GM19324 (cell line): ENCODE data around the gene PIK3C2B.
"Not testable (repeated sequence)": the region's sequence is repeated elsewhere in the genome, so short reads cannot be mapped to it uniquely, and the experiment has no call there.

Source experiments
- ATAC-seq: cut with Tn5 transposase; IDR thresholded peaks from one replicate; pipeline ENCODE4 v1.9.1; 2021; ENCODE audit warnings: mild to moderate bottlenecking, moderate library complexity; ENCODE audit not compliant: unreplicated experiment, low FRiP score

The PIK3C2B gene

GRCh38 chr1:204509186-204509635, 14.6 kb upstream of the PIK3C2B start:
- no peak for ATAC-seq

GRCh38 chr1:204507317-204508105, 12.9 kb upstream of the PIK3C2B start:
- peak; percentile 4 for ATAC-seq

- peak; percentile 63 for ATAC-seq
These were observed 12.3 kb upstream of the PIK3C2B start for GRCh38 chr1:204506969-204507316.

GRCh38 chr1:204506201-204506968, 11.8 kb upstream of the PIK3C2B start:
- peak; percentile 77 for ATAC-seq

DNA sequence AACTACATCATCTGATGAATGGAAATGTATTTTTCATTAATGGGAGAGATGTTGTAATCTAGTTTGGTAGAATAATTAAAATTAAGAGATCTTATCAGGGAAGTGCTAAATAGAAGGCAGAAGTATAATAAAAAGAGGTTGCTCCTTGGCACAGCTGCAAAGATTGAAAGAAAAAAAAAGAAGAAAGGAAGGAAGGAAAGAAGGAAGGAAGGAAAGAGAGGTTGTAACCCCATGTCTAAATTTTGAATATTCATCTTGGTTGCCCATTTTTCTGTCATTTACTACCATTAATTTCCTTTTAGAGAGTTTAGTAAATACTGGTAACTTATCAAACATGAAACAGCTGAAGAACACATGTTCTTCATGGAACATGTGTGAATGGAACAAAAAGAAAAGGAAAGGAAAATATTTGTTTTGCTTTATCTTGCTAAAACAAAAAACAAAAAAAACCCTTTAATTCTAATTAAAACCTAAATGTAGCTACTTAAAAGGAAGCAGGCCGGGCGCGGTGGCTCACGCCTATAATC, 11.1 kb upstream of the PIK3C2B start:
- no peak for ATAC-seq

- no peak for ATAC-seq
These were observed 9.4 kb upstream of the PIK3C2B start for GRCh38 chr1:204503913-204504519.

DNA sequence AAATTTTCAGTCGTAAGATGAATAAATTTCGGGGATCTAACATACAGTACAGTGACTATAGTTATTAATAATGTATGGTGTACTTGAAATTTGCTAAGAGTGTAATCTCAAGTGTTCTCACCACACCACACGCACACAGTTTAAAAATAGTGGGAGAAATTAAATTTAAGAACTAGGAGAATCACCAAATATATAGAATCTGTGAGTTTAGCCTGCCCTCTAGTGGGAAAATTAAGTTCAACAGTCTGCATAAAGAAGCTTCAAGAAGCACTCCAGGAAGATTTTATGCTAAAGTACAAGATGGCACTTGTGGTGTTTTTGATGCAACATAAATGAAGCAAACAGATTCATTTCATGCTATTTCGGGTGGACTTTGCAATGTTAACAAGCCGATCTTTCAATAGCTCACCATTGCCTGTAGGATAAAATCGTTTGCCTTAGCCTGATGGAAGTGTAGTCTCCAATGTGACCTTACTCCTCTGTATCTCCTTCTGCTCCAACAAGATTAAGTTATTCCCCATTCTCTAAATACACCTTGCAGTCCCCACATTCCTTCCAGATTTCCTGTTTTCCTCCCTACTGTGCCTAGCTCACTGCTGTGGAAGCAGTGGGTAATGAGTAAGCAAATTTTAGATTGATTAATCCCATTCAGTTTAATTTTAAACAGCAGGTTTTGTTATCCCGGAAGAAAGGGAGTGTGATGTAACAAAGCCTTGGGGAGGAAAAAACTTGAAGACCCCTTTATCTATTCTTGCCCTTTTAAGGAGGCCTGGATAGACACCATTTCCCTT, 8.7 kb upstream of the PIK3C2B start:
- no peak for ATAC-seq

GRCh38 chr1:204502241-204502640, 7.6 kb upstream of the PIK3C2B start:
- ATAC-seq, result no peak

DNA sequence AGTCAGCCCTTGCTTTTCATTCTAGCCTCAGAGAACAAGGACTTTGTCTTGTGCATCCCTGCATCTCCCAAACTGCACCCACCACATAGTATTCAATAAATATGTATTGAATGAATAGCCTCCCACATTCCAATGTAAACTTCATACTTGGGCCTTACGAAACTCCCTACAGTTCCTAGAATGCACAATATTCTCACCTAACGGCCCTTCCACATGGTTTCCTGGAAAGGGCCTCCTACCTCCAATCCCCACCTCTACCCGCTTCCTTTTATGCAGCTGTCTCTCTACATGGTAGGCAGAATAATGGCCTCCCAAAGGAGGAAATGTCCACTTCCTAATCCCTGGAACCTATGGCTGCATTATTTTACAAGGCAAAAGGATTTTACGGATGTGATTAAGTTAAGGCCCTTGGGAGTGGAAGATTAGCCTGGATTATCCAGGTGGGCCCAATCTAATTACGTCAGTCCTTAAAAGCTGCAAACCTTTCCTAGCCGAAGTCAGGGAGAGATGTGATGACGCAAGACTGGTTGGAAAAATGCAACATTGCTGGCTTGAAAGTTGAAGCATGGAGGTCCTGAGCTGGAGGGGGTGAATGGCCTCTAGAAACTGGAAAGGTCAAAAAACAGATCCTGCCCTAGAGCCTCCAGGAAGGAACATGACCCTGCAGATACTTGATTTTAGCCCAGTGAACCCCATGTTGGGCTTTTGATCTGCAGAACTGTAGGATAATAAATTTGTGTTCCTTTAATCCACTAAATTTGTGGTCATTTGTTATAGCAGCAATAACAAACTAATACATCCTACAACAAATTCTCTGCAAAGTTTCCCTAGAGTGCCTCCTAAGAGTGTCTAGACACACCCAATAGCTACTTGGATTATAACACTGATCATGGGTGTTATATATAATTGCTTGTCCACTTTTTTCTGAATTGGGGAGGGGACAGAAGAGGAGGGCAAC, 5.2 kb upstream of the PIK3C2B start:
- ATAC-seq, result no peak

DNA sequence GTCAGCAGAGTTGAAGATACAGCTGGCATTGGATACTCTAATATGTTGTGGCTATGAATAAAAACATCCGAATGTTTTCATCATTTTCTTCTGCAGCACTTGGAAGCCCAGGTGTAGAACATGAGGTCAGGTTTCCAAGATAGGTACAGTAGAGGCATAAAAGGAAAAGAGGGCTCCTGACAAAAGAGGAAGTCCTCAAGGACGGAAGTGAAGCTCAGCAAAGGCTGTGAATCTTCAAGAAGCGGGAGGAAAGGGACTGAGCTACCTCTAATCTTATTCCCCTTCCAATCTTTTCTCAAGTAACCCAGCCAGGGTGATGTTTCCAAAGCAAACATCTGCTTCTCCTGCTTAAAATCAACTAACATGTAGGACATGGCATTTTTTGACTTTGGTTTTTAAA, 4.4 kb upstream of the PIK3C2B start:
- ATAC-seq, result no peak

- ATAC-seq, result no peak
These were observed 1.2 kb upstream of the PIK3C2B start for GRCh38 chr1:204495777-204496176.

GRCh38 chr1:204495078-204495753, 611 bp upstream of the PIK3C2B start:
- no peak for ATAC-seq

GRCh38 chr1:204493984-204494280, 673 bp downstream of the PIK3C2B start:
- ATAC-seq, result peak; percentile 35

- ATAC-seq, result no peak
These were observed 1.2 kb downstream of the PIK3C2B start for GRCh38 chr1:204493145-204493983.

DNA sequence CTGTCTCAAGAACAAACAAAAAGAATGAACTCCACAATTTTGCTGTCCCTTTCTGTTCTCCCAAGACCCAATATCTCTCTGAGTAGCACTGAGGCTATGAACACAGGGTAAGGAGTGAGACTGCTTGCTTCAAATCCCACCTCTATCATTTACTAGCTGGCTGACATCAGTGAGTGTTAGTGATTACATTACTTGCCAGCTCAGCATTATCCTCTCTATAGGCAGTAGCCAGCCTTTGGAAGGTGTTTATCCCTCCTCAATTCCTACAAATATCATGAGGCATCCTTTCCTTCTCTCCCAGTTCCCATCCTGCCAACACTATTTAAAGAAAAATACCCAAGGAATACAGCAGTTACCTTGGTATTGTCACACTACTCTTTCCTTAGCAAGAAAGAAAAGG, 3.0 kb downstream of the PIK3C2B start:
- no peak for ATAC-seq

DNA sequence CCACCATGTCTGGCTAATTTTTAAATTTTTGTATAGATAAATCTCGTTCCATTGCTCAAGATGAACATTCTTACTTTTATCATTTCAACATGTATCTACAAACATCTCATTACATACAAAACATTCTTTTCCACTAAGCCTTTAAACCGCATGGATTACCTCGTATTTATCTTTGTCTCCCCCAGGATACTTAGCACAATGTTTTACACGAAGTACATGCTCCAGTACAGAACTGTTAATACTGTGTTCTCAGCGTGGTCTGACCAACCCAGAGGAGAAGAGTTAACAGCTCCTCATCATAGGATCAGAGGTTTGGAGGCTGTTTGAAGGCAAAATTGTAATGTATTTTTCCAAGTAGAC, 7.4 kb downstream of the PIK3C2B start:
- ATAC-seq, result no peak

- ATAC-seq, result not testable (repeated sequence)
These were observed 7.9 kb downstream of the PIK3C2B start for GRCh38 chr1:204486513-204487255.
